ENCODE data around the gene RANBP3.

RANBP3 gene

GRCh38 chr19:5929179-5929578 is 48.8 kb downstream of the RANBP3 start:
- no peaks in the 10 kb centered on the region for H3F3A ChIP-seq (ENCODE audit: insufficient read depth, low read length)
- H3K4me3 ChIP-seq (ENCODE audit: low read depth, low read length, poor library complexity, severe bottlenecking) = no peak overlapping the region
- no peak overlapping the region for H3K4me2 ChIP-seq (ENCODE audit: low read length)
- TF ChIP-seq CTCF (IDR thresholded peaks at IDR 0.05; ENCODE audit: low read length) (no peak), EZH2 (IDR thresholded peaks at IDR 0.05; ENCODE audit: borderline replicate concordance, low read length) (no peak)
- no peaks in the 10 kb centered on the region for H3K27me3 ChIP-seq (ENCODE audit: insufficient read depth, low read length)
- no peaks in the 10 kb centered on the region for H3K4me1 ChIP-seq (ENCODE audit: insufficient read depth, low read length, severe bottlenecking)
- H3K27ac ChIP-seq (ENCODE audit: low read depth, low read length, poor library complexity, severe bottlenecking) = no peak overlapping the region
- no peaks in the 10 kb centered on the region for H3K79me2 ChIP-seq (ENCODE audit: insufficient read depth, low read length)
- H3K9ac ChIP-seq (ENCODE audit: low read length) = no peak overlapping the region
- H3K36me3 ChIP-seq (ENCODE audit: insufficient read depth, low read length) = peaks cover 91% of the 10 kb centered on the region
- H3K9me3 ChIP-seq (ENCODE audit: low read length) = no peaks in the 10 kb centered on the region
- H4K20me1 ChIP-seq (ENCODE audit: insufficient read depth, low read length) = no peaks in the 10 kb centered on the region
- H3K9me2 ChIP-seq (ENCODE audit: low read depth, low read length) = no peaks in the 10 kb centered on the region
- no peak overlapping the region for H2AFZ ChIP-seq (ENCODE audit: low read length)

GRCh38 chr19:5927441-5927821 is 50.5 kb downstream of the RANBP3 start:
- Histone ChIP-seq H3K4me3 (ENCODE audit: low read depth, low read length, poor library complexity, severe bottlenecking) (no peak overlapping the region), H3K27me3 (ENCODE audit: insufficient read depth, low read length) (no peaks in the 10 kb centered on the region), H3K36me3 (ENCODE audit: insufficient read depth, low read length) (peaks cover 95% of the 10 kb centered on the region), H2AFZ (ENCODE audit: low read length) (no peak overlapping the region), H4K20me1 (ENCODE audit: insufficient read depth, low read length) (no peaks in the 10 kb centered on the region), H3K9ac (ENCODE audit: low read length) (no peak overlapping the region), H3K4me2 (ENCODE audit: low read length) (no peak overlapping the region), H3K79me2 (ENCODE audit: insufficient read depth, low read length) (no peaks in the 10 kb centered on the region), H3K27ac (ENCODE audit: low read depth, low read length, poor library complexity, severe bottlenecking) (peak overlapping the region; percentile 6), H3F3A (ENCODE audit: insufficient read depth, low read length) (no peaks in the 10 kb centered on the region), H3K4me1 (ENCODE audit: insufficient read depth, low read length, severe bottlenecking) (no peaks in the 10 kb centered on the region), H3K9me3 (ENCODE audit: low read length) (no peaks in the 10 kb centered on the region), H3K9me2 (ENCODE audit: low read depth, low read length) (no peaks in the 10 kb centered on the region)
- TF ChIP-seq EZH2 (IDR thresholded peaks at IDR 0.05; ENCODE audit: borderline replicate concordance, low read length) (no peak), CTCF (IDR thresholded peaks at IDR 0.05; ENCODE audit: low read length) (no peak)

- H2AFZ ChIP-seq (ENCODE audit: low read length) = no peak overlapping the region
- no peaks in the 10 kb centered on the region for H3K9me2 ChIP-seq (ENCODE audit: low read depth, low read length)
- H3K9me3 ChIP-seq (ENCODE audit: low read length) = no peaks in the 10 kb centered on the region
- TF ChIP-seq EZH2 (IDR thresholded peaks at IDR 0.05; ENCODE audit: borderline replicate concordance, low read length) (no peak), CTCF (IDR thresholded peaks at IDR 0.05; ENCODE audit: low read length) (no peak)
- no peak overlapping the region for H3K9ac ChIP-seq (ENCODE audit: low read length)
- peaks cover 96% of the 10 kb centered on the region for H3K36me3 ChIP-seq (ENCODE audit: insufficient read depth, low read length)
- H4K20me1 ChIP-seq (ENCODE audit: insufficient read depth, low read length) = no peaks in the 10 kb centered on the region
- H3K4me3 ChIP-seq (ENCODE audit: low read depth, low read length, poor library complexity, severe bottlenecking) = no peak overlapping the region
- H3K79me2 ChIP-seq (ENCODE audit: insufficient read depth, low read length) = no peaks in the 10 kb centered on the region
- no peak overlapping the region for H3K4me2 ChIP-seq (ENCODE audit: low read length)
- no peaks in the 10 kb centered on the region for H3K4me1 ChIP-seq (ENCODE audit: insufficient read depth, low read length, severe bottlenecking)
- H3F3A ChIP-seq (ENCODE audit: insufficient read depth, low read length) = no peaks in the 10 kb centered on the region
- no peaks in the 10 kb centered on the region for H3K27me3 ChIP-seq (ENCODE audit: insufficient read depth, low read length)
- H3K27ac ChIP-seq (ENCODE audit: low read depth, low read length, poor library complexity, severe bottlenecking) = no peak overlapping the region
Measured at GRCh38 chr19:5926641-5927440, 51.1 kb downstream of the RANBP3 start.
